Fibroblast of skin of scalp (primary cell): ENCODE measurements around the gene KIR3DL2. TPM values are rescaled to one million over a fixed set of nuclear protein-coding genes. Genes with fewer than 3 reads are reported as not detected.
"Not testable (repeated sequence)": the region's sequence is repeated elsewhere in the genome, so short reads cannot be mapped to it uniquely, and the experiment has no call there.

Experiments
- DNase-seq: peaks from one replicate; pipeline ENCODE4 v3.0.0-alpha.2; 2013
- polyA plus RNA-seq, 2 experiments: library from polyadenylated mRNA; unstranded; fragments of 120-200 nt; gene quantifications; one replicate each; pipeline ENCODE4 v1.2.1, GENCODE V29; 2013; ENCODE audit not compliant: insufficient read length in 2 of 2

The KIR3DL2 gene
- not detected for polyA plus RNA-seq (2013, experiment 1 of 2; ENCODE audit: insufficient read length)
- not detected for polyA plus RNA-seq (2013, experiment 2 of 2; ENCODE audit: insufficient read length)

DNA sequence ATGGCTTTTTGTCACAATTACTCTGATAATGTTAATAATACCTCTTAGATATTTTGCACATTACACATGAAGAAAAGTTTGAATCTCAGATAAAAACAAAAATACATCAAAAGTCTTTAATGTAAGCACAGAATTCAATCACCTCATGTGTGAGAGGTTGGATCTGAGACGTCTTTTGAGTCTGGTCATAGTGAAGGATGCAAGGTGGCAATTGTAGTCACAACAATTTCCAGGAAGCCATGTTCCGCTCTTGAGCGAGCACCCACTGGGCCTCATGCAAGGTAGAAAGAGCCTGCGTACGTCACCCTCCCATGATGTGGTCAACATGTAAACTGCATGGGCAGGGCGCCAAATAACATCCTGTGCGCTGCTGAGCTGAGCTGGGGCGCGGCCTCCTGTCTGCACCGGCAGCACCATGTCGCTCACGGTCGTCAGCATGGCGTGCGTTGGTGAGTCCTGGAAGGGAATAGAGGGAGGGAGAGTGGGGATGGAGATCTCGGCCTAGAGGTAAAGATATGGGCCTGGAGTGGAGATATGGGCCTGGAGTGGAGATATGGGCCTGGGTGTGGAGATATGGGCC is at the start of gene KIR3DL2:
Gene KIR3DL2 (plus strand): TSS at position 383 of the 580 bp plus-strand sequence. CDS start 33 bp downstream, at position 416.
- not testable (repeated sequence) for DNase-seq

DNA sequence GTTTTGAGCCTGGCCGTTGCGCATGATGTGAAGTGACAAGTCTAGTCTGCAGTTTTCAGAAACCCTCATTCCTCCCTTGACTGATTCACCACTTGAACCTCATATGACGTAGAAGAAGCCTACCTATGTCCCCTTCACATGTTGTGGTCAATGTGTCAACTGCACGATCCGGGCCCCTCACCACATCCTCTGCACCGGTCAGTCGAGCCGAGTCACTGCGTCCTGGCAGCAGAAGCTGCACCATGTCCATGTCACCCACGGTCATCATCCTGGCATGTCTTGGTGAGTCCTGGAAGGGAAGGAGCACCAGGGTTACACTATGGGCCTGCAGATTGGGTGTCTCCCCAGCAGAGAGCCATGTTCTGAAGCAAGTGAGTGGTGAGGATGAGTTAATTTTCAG is 46.8 kb upstream of the KIR3DL2 start, which contains the start of gene KIR2DL4:
Gene KIR2DL4 (plus strand): TSS at position 201 of the 400 bp plus-strand sequence. CDS start 42 bp downstream, at position 243.
- no peak for DNase-seq

GRCh38 chr19:54804101-54804500 is 46.1 kb upstream of the KIR3DL2 start:
- DNase-seq: no peak

DNA sequence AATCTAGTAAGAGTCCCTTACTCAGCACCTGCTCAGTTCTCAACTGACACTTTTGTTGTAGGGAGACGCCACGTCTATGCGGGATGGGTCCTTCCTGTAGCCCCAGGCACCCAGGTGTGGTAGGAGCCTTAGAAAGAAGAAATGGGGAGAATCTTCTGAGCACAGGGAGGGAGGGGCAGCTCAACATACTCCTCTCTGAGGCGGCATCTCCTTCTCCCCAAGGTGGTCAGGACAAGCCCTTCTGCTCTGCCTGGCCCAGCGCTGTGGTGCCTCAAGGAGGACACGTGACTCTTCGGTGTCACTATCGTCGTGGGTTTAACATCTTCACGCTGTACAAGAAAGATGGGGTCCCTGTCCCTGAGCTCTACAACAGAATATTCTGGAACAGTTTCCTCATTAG is 45.7 kb upstream of the KIR3DL2 start:
- DNase-seq: no peak

- DNase-seq: no peak
Measured at GRCh38 chr19:54805665-54806515, 44.4 kb upstream of the KIR3DL2 start.

GRCh38 chr19:54806516-54806838 is 43.8 kb upstream of the KIR3DL2 start:
- no peak for DNase-seq

DNA sequence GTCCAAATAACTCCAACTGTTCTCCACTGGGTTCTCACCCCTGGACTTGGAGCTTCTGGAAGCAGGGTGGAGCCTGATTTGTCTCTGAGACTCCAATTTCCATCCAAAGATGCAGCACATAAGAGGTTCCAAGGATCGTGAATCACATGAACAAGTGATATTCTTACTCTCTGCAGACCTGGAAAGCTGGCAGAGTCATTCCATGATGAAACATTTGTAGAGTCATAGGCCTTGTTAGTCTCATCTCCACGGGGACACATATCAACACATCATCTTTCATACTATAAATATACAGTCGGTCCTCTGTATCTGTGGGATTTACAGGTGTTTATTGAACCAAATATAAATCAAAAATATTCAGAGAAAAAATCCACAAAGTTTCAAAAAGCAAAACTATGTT is 35.7 kb upstream of the KIR3DL2 start:
- DNase-seq: not testable (repeated sequence)

- DNase-seq: not testable (repeated sequence)
Measured at GRCh38 chr19:54816251-54816650, 34.0 kb upstream of the KIR3DL2 start, which contains the start of gene KIR3DL1. Gene KIR3DL1 (plus strand): TSS chr19:54816468.

DNA sequence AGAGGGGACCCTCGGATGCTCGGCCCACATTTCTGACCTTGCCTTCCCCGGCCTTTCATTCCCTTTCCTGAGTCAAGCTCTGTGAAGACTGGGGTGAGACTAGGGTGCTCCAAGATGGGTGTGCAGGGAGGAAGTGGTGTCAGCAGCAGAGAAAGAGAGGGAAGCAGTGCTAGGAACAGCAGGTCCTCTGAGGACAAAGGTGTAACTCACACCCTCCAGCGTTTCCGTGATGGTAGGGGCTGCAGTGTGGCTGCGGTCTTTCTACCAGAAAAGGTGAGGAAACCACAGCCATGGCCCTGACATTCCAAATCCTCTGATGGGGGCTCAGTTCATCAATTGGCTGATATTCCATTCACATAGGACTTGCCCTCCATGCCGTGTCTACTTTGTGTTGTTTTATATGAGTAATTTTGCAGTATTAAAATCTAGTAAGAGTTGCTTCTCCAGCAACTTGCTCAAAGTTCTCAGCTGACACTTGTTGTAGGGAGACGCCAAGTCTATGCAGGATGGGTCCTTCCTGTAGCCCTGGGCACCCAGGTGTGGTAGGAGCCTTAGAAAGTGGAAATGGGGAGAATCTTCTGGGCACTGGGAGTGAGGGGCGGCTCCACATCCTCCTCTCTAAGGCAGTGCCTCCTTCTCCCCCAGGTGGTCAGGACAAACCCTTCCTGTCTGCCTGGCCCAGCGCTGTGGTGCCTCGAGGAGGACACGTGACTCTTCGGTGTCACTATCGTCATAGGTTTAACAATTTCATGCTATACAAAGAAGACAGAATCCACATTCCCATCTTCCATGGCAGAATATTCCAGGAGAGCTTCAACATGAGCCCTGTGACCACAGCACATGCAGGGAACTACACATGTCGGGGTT is 32.3 kb upstream of the KIR3DL2 start:
- DNase-seq: no peak

DNA sequence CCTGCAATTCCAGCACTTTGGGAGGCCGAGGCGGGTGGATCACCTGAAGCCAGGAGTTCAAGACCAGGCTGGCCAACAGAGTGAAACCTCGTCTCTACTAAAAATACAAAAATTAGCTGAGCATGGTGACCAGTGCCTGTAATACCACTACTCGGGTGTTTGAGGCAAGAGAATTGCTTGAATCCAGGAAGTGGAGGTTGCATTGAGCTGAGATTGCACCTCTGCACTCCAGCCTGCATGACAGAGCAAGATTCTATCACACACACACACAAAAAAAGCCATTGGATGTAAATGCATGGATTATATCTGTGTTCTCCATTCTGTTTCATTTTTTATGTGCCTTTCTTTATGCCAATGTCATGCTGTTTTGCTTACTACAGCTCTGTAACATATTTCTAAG is 25.8 kb upstream of the KIR3DL2 start:
- DNase-seq: not testable (repeated sequence)

- not testable (repeated sequence) for DNase-seq
Measured at GRCh38 chr19:54825326-54825725, 24.9 kb upstream of the KIR3DL2 start.

DNA sequence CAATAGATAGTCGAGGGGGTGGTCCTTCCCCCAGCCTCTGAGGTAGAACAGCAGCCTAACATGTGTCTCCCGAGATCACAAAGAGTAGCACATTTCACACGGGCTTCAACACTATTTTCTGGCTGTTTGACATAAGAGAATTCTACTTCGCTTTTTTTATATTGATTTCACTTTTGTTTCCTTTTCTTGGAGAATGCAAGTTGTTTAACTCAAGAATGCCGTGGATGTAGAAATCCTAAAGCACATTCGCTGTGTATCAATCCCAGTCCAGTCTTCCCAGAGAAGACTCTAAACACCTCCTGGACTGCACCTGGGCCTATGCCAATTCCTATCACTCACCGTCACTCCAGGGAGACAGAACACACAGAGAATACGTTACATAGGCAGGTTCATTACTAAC is 22.2 kb upstream of the KIR3DL2 start:
- not testable (repeated sequence) for DNase-seq

- not testable (repeated sequence) for DNase-seq
Measured at GRCh38 chr19:54832496-54832895, 17.7 kb upstream of the KIR3DL2 start, which contains the start of gene KIR2DS4. Gene KIR2DS4 (plus strand): TSS chr19:54832676.

- not testable (repeated sequence) for DNase-seq
Measured at GRCh38 chr19:54835126-54835525, 15.1 kb upstream of the KIR3DL2 start.

GRCh38 chr19:54837522-54837921 is 12.7 kb upstream of the KIR3DL2 start:
- DNase-seq: not testable (repeated sequence)

DNA sequence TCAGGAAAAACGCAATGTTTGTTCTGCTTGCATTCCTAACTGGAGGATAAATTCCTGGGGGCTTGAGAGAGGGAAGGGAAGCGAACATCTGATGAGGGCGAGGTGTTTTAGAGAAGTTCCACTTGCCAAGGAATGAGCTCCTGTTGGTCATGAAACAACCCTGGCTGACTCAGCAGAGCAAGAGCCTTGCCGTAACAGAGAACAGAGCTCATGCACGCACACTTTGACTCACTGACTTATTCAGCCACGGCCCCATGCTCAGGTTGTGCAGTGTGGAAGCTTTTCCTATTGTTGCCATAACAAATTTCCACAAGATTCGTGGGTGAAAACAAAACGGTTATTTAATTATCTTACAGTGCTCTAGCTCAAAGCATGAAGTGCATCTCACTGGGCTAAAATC is 7.1 kb upstream of the KIR3DL2 start:
- DNase-seq: not testable (repeated sequence)

DNA sequence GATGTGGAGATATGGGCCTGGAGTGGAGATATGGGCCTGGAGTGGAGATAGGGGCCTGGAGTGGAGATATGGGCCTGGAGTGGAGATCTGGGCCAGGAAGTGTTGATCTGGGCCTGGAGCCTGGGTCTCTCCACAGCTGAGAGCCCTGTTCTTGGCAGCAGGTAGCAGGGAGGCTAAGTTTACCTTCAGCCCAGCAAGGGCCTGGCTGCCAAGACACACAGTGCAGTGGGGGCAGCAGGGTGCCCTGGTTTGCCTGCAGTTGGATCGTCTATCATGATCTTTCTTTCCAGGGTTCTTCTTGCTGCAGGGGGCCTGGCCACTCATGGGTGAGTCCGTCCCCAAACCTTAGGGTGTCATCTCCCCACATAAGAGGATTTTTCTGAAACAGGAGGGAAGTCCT is 687 bp downstream of the KIR3DL2 start:
- no peak for DNase-seq

- DNase-seq: no peak
Measured at GRCh38 chr19:54851353-54851752, 1.1 kb downstream of the KIR3DL2 start.

DNA sequence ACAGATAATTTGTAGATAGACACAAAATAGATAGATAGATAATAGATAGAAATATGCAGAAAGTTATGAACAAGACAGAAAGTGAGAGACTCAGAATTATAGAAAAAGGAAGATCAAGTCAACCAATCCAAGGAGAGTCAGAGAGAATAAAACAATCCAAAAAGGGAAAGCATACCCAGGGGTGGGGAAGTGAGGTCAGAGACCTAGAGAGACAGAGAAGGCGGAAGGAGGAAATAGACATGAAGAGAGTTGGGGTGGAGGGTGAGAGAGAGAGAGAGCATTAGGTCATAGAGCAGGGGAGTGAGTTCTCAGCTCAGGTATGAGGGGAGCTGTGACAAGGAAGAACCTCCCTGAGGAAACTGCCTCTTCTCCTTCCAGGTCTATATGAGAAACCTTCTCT is 5.0 kb downstream of the KIR3DL2 start:
- DNase-seq: not testable (repeated sequence)

DNA sequence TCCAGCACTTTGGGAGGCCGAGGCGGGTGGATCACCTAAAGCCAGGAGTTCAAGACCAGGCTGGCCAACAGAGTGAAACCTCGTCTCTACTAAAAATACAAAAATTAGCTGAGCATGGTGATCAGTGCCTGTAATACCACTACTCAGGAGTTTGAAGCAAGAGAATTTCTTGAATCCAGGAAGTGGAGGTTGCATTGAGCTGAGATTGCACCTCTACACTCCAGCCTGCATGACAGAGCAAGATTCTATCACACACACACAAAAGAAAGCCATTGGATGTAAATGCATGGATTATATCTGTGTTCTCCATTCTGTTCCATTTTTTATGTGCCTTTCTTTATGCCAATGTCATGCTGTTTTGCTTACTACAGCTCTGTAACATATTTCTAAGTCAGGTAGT is 8.2 kb downstream of the KIR3DL2 start:
- not testable (repeated sequence) for DNase-seq

DNA sequence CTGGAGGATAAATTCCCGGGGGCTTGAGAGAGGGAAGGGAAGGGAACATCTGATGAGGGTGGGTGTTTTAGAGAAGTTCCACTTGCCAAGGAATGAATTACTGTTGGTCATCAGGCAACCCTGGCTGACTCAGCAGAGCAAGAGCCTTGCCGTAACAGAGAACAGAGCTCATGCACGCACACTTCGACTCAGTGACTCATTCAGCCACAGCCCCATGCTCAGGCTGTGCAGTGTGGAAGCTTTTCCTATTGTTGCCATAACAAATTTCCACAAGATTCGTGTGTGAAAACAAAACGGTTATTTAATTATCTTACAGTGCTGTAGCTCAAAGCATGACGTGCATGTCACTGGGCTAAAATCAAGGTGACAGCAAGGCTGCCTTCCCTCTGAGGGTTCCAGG is 9.2 kb downstream of the KIR3DL2 start:
- DNase-seq: not testable (repeated sequence)

DNA sequence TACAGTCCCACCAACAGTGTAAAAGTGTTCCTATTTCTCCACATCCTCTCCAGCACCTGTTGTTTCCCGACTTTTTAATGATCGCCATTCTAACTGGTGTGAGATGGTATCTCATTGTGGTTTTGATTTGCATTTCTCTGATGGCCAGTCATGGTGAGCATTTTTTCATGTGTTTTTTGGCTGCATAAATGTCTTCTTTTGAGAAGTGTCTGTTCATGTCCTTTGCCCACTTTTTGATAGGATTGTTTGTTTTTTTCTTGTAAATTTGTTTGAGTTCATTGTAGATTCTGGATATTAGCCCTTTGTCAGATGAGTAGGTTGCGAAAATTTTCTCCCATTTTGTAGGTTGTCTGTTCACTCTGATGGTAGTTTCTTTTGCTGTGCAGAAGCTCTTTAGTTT is 13.2 kb downstream of the KIR3DL2 start:
- DNase-seq: not testable (repeated sequence)

GRCh38 chr19:54871696-54872095 is 21.5 kb downstream of the KIR3DL2 start:
- no peak for DNase-seq
